IMR-90 (cell line): ENCODE data around the gene CYSTM1. TPM values are rescaled to one million over a fixed set of nuclear protein-coding genes. Genes with fewer than 3 reads are reported as not detected.

Source experiments
- ATAC-seq: fragments of 200-7000 bp; cut with Tn5 transposase; 2 replicates; pipeline ENCODE4 v1.9.1; 2020; ENCODE audit warnings: low read depth, mild to moderate bottlenecking, moderate library complexity
- BruUV-seq: library from RNA; stranded (reverse); fragments of 400-500 nt; replicated peaks from 2 replicates; lab custom pipeline; 2021; lab: Mats Ljungman, UMichigan
- CTCF ChIA-PET: fragments of 300-600 bp; formaldehyde crosslinking; extraction: SDS; loops from one replicate; lab custom pipeline; 2021; ENCODE audit warnings: antibody characterized with exemption; lab: Yijun Ruan, JAX
- POLR2A ChIA-PET: fragments of 300-600 bp; sonication (Branson Sonifier 250); formaldehyde crosslinking; loops from one replicate; lab custom pipeline; 2022; ENCODE audit warnings: antibody characterized with exemption; ENCODE audit not compliant: unreplicated experiment; lab: Charles Lee
- DNase-seq: peaks from one replicate; pipeline ENCODE4 v3.0.0; 2013
- H2AFZ ChIP-seq: replicated peaks from 2 replicates; pipeline ENCODE3; 2013; ENCODE audit warnings: low read length, mild to moderate bottlenecking; ENCODE audit not compliant: poor library complexity
- H2AK5ac ChIP-seq: 2 replicates; pipeline ENCODE4 v1.6.1; 2013; ENCODE audit warnings: low read depth, low read length, inconsistent platforms
- H2AK9ac ChIP-seq: replicated peaks from 2 replicates; pipeline ENCODE3; 2013; ENCODE audit warnings: mild to moderate bottlenecking, low read depth, low read length, moderate library complexity; ENCODE audit not compliant: poor library complexity
- H2BK120ac ChIP-seq: 2 replicates; pipeline ENCODE4 v1.6.1; 2013; ENCODE audit warnings: low read depth, low read length, inconsistent platforms
- H2BK15ac ChIP-seq: 3 replicates; pipeline ENCODE4 v1.6.1; 2013; ENCODE audit warnings: low read depth, low read length, inconsistent platforms
- H2BK20ac ChIP-seq: 2 replicates; pipeline ENCODE4 v1.6.1; 2013; ENCODE audit warnings: low read depth, mild to moderate bottlenecking, inconsistent platforms, low read length, moderate library complexity
- H2BK5ac ChIP-seq: 2 replicates; pipeline ENCODE4 v1.6.1; 2013; ENCODE audit warnings: mild to moderate bottlenecking, low read depth, low read length, inconsistent platforms; ENCODE audit not compliant: poor library complexity, severe bottlenecking
- H3K14ac ChIP-seq: replicated peaks from 2 replicates; pipeline ENCODE4 v1.6.1; 2013; ENCODE audit warnings: low read depth, low read length, inconsistent platforms
- H3K18ac ChIP-seq: 2 replicates; pipeline ENCODE4 v1.6.1; 2013; ENCODE audit warnings: low read depth, low read length, control low read depth
- H3K23ac ChIP-seq: 2 replicates; pipeline ENCODE4 v1.6.1; 2013; ENCODE audit warnings: low read depth, low read length, inconsistent platforms
- H3K27ac ChIP-seq: 2 replicates; pipeline ENCODE4 v1.5.1; 2013; ENCODE audit warnings: mild to moderate bottlenecking, control low read depth, low read length; ENCODE audit not compliant: insufficient read depth
- H3K27me3 ChIP-seq: 2 replicates; pipeline ENCODE4 v1.6.1; 2013; ENCODE audit warnings: low read length; ENCODE audit not compliant: control insufficient read depth, insufficient read depth
- H3K36me3 ChIP-seq: 2 replicates; pipeline ENCODE4 v1.6.1; 2013; ENCODE audit warnings: low read length, mixed read lengths; ENCODE audit not compliant: control insufficient read depth, insufficient read depth
- H3K4ac ChIP-seq: 2 replicates; pipeline ENCODE4 v1.6.1; 2013; ENCODE audit warnings: low read depth, low read length, inconsistent platforms
- H3K4me1 ChIP-seq: 2 replicates; pipeline ENCODE4 v1.6.1; 2013; ENCODE audit warnings: low read length, mixed read lengths; ENCODE audit not compliant: control insufficient read depth, insufficient read depth
- H3K4me2 ChIP-seq: 2 replicates; pipeline ENCODE4 v1.6.1; 2013; ENCODE audit warnings: low read depth, mild to moderate bottlenecking, control low read depth, low read length, moderate library complexity
- H3K4me3 ChIP-seq: 2 replicates; pipeline ENCODE4 v1.5.1; 2013; ENCODE audit warnings: low read depth, mild to moderate bottlenecking, control low read depth, low read length, moderate library complexity; ENCODE audit not compliant: insufficient read depth
- H3K56ac ChIP-seq: 2 replicates; pipeline ENCODE4 v1.6.1; 2013; ENCODE audit warnings: low read length, inconsistent platforms; ENCODE audit not compliant: insufficient read depth; ENCODE audit errors: extremely low read depth
- H3K79me1 ChIP-seq, 2 experiments: 2 replicates each; pipeline ENCODE4 v1.6.1; 2013; ENCODE audit warnings: low read length in 2 of 2, inconsistent platforms in 1 of 2, low read depth in 1 of 2
- H3K9ac ChIP-seq: 2 replicates; pipeline ENCODE4 v1.6.1; 2013; ENCODE audit warnings: low read depth, low read length, control low read depth
- H3K9me1 ChIP-seq: 2 replicates; pipeline ENCODE4 v1.6.1; 2013; ENCODE audit warnings: low read length, inconsistent platforms; ENCODE audit not compliant: insufficient read depth
- H3K9me3 ChIP-seq: 2 replicates; pipeline ENCODE4 v1.6.1; 2013; ENCODE audit warnings: low read length; ENCODE audit not compliant: control insufficient read depth, insufficient read depth
- H4K20me1 ChIP-seq: 2 replicates; pipeline ENCODE4 v1.6.1; 2013; ENCODE audit warnings: low read length, inconsistent platforms; ENCODE audit not compliant: insufficient read depth
- H4K5ac ChIP-seq: 2 replicates; pipeline ENCODE4 v1.6.1; 2013; ENCODE audit warnings: mild to moderate bottlenecking, low read depth, low read length, control low read depth
- H4K8ac ChIP-seq, 2 experiments: 2 replicates each; pipeline ENCODE4 v1.6.1; 2013; ENCODE audit warnings: low read depth in 2 of 2, low read length in 2 of 2, control low read depth in 1 of 2, inconsistent platforms in 1 of 2
- H4K91ac ChIP-seq: 2 replicates; pipeline ENCODE4 v1.6.1; 2013; ENCODE audit warnings: low read depth, low read length, inconsistent platforms; ENCODE audit not compliant: insufficient read depth
- BHLHE40 ChIP-seq: fragments of 150-350 bp; IDR thresholded peaks from 2 replicates; pipeline ENCODE4 v1.6.1; 2016; ENCODE audit warnings: mild to moderate bottlenecking, low read depth, low read length
- CEBPB ChIP-seq: IDR thresholded peaks from 2 replicates; pipeline ENCODE4 v1.6.1; 2012; ENCODE audit warnings: low read depth, low read length, improper control_type of control experiment
- WGBS, 2 experiments: methylation state at CpG; one replicate each; pipeline versions ENCODE4 v1.1.5 to v1.1.7; 2013; ENCODE audit warnings: missing lambda C conversion rate in 2 of 2; ENCODE audit not compliant: insufficient read length in 1 of 2; ENCODE audit errors: extremely low coverage in 2 of 2; 5-methylcytosine and 5-hydroxymethylcytosine counted together
- dilution Hi-C: fragments of 300-500 bp; cut with HindIII; formaldehyde crosslinking; loops from one replicate; pipeline ENCODE4 v1.14.3; 2018; ENCODE audit warnings: low sequenced_read_pairs; ENCODE audit not compliant: unreplicated experiment
- in situ Hi-C: fragments of 300-500 bp; cut with MboI; formaldehyde crosslinking; loops from 3 replicates; pipeline ENCODE4 v1.14.3; 2019; ENCODE audit warnings: low sequenced_read_pairs, inconsistent platforms, mixed read lengths
- intact Hi-C: fragments of 100-400 bp; cut with micrococcal nuclease; formaldehyde crosslinking; loops from 2 replicates; pipeline ENCODE4 v1.10.0; 2022
- polyA plus RNA-seq, 3 experiments: library from polyadenylated mRNA; depleted of rRNA; stranded (reverse); fragments of >200 nt; gene quantifications; 2 replicates each; pipeline ENCODE4 v1.2.3, GENCODE V29; 2012; ENCODE audit warnings: low replicate concordance in 1 of 3
- total RNA-seq: library from RNA; depleted of rRNA; stranded (reverse); fragments of >200 nt; gene quantifications from 2 replicates; pipeline ENCODE4 v1.2.3, GENCODE V29; 2012

Gene CYSTM1
- total and polyA plus RNA-seq, 2 of the 4 experiments (the other 2 are of a cell fraction) = 7.3 to 15.0 TPM

- Histone ChIP-seq H2BK5ac (no peak overlapping the region), H3K9ac (no peak overlapping the region), H2AK5ac (no peak overlapping the region; the same call in 1 of the 2 replicates), H2BK120ac (no peak overlapping the region), H4K8ac (no peak overlapping the region), H3K9me3 (no peaks in the 10 kb centered on the region), H2AFZ (no peak overlapping the region), H3K27me3 (no peaks in the 10 kb centered on the region), H3K56ac (no peak overlapping the region), H2BK15ac (no peak overlapping the region), H3K23ac (no peak overlapping the region), H3K18ac (no peak overlapping the region), H3K4me3 (no peak overlapping the region), H2BK20ac (no peak overlapping the region), H4K20me1 (peaks cover 63% of the 10 kb centered on the region), H3K4me1 (peaks cover 4% of the 10 kb centered on the region; the same call in 1 of the 2 replicates), H3K27ac (no peak overlapping the region), H3K9me1 (peaks cover 4% of the 10 kb centered on the region; the same call in 1 of the 2 replicates), H4K91ac (no peak overlapping the region), H2AK9ac (no peak overlapping the region), H3K4ac (no peak overlapping the region), H3K4me2 (no peak overlapping the region), H3K14ac (0 out of 2 replicates have a peak overlapping the region, but pooled peaks have one; percentile 20), H3K79me1 (peaks cover 33 to 66% of the 10 kb centered on the region in 2 experiments), H3K36me3 (no peaks in the 10 kb centered on the region), H4K5ac (no peak overlapping the region)
- ATAC-seq (no peak), DNase-seq (no peak)
- in situ Hi-C loops = no loop called here
- POLR2A ChIA-PET = no interaction called here
- no TSS peak for BruUV-seq
- no peak for TF ChIP-seq BHLHE40
- no peak for TF ChIP-seq CEBPB
- dilution Hi-C loops = no loop called here
- WGBS, 2 experiments = 80% methylated on average over 1 of the region's 3 CpGs; no CpG with 5 or more reads in 1 of the 2 experiments
- intact Hi-C loops = no loop called here
- CTCF ChIA-PET = no interaction called here
Measured at GRCh38 chr5:140140435-140140834, 34.6 kb upstream of the CYSTM1 start.
